ENCODE results near the gene CARD14. TPM values are rescaled to one million over a fixed set of nuclear protein-coding genes. Genes with fewer than 3 reads are reported as not detected.
"Not testable (repeated sequence)": the region's sequence is repeated elsewhere in the genome, so short reads cannot be mapped to it uniquely, and the experiment has no call there.

Gene CARD14
- total and polyA plus RNA-seq, 9 donors, result 0.10 to 2.3 (median 0.18) TPM; not detected in 3

- Histone ChIP-seq H3K4me1 (ENCODE audit: insufficient read depth) (no peaks in the 10 kb centered on the region), H3K9me3 (peaks cover 0 to 3% of the 10 kb centered on the region in 2 donors), H3K36me3 (no peaks in the 10 kb centered on the region), H3K27me3 (no peaks in the 10 kb centered on the region), H3K27ac (no peak overlapping the region), H3K4me3 (no peak overlapping the region)
- no peak for DNase-seq
- intact Hi-C loops (cut with DNase I), result no loop called here
- TF ChIP-seq POLR2A (IDR thresholded peaks at IDR 0.05) (no peak), EP300 (IDR thresholded peaks at IDR 0.05) (no peak), CTCF (IDR thresholded peaks at IDR 0.05) (no peak)
- WGBS, 3 donors, result 84 to 85% (median 85%) methylated on average over 17 of the region's 17 CpGs
These were observed 67.1 kb downstream of the CARD14 start for GRCh38 chr17:80236911-80237310.

GRCh38 chr17:80237386-80237785 is 67.6 kb downstream of the CARD14 start:
- H3K36me3 ChIP-seq, result no peaks in the 10 kb centered on the region
- DNase-seq, result no peak
- H3K4me1 ChIP-seq (ENCODE audit: insufficient read depth), result no peaks in the 10 kb centered on the region
- 92 to 97% (median 96%) methylated on average over 10 of the region's 10 CpGs for WGBS, 3 donors
- intact Hi-C loops (cut with DNase I), result no loop called here
- peaks cover 0 to 3% of the 10 kb centered on the region in 2 donors for H3K9me3 ChIP-seq
- no peaks in the 10 kb centered on the region for H3K27me3 ChIP-seq
- no peak overlapping the region for H3K4me3 ChIP-seq
- TF ChIP-seq CTCF (IDR thresholded peaks at IDR 0.05), result no peak
- no peak for TF ChIP-seq POLR2A (IDR thresholded peaks at IDR 0.05)
- no peak for TF ChIP-seq EP300 (IDR thresholded peaks at IDR 0.05)
- no peak overlapping the region for H3K27ac ChIP-seq

DNA sequence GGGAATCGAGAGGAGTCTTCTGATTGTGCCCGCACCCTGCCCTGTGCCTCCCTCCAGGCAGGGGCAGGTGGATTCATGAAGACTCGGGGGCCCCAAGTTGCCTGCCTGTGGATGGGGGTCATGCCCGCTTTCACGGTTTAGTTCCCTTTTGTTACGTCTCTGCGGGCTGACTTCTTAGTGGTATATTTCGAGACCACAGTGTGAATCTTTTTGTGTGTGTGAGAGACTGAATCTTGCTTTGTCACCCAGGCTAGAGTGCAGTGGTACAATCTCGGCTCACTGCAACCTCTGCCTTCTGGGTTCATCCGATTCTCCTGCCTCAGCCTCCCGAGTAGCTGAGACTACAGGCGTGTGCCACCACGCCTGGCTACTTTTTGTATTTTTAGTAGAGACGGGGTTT is 72.7 kb downstream of the CARD14 start:
- 84 to 92% (median 85%) methylated on average over 14 of the region's 14 CpGs for WGBS, 3 donors

DNA sequence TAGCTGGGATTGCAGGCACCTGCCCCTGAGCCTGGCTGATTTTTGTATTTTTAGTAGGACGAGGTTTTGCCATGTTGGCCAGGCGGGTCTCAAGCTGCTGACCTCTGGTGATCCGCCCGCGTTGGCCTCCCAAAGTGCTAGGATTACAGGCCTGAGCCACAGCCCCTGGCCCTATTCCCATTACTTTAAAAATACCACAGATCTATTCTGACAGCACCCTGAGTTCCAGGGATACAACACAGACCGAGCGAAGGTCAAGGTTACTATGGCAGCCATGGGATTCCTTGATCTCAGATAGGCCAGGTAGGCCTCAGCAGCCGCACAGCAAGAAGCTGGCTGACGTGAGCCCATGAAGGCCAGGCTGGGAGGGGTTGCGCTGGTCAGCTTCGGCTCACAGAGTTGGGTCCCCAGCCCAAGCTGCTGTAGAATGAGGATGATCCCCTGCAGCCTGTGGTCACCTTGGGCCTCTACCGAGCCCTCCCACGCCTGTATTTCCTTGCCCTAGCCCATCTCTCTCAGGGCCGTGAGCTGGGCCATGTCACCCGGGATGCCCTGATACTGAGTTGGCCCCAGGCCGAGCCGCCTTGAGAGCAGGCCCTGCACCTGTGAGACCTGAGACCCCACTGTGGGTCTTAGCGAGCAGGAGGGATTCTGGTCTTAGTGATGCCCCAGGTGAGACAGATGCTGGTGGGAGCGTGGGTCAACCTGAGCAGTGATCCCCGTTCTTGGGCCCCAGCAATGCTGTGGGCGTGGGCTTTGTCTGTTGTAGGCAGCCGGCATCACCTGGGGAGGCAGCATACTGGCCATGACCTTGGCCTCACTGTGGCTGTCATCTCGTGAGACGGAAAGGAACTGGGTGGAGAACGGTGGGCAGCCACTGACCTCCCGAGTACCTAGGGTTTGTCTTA is 74.0 kb downstream of the CARD14 start:
- no peaks in the 10 kb centered on the region for H3K27me3 ChIP-seq
- no peak overlapping the region for H3K27ac ChIP-seq
- no peaks in the 10 kb centered on the region for H3K9me3 ChIP-seq
- no peaks in the 10 kb centered on the region for H3K4me1 ChIP-seq (ENCODE audit: insufficient read depth)
- TF ChIP-seq POLR2A (IDR thresholded peaks at IDR 0.05) (no peak), EP300 (IDR thresholded peaks at IDR 0.05) (no peak), CTCF (IDR thresholded peaks at IDR 0.05) (no peak)
- intact Hi-C loops (cut with DNase I), result no loop called here
- peaks cover 3% of the 10 kb centered on the region for H3K36me3 ChIP-seq
- no peak overlapping the region for H3K4me3 ChIP-seq
- 86 to 89% (median 87%) methylated on average over 26 of the region's 26 CpGs for WGBS, 3 donors
- DNase-seq, result no peak

More for the DNA sequence above, 72.7 kb downstream of the CARD14 start:
- Histone ChIP-seq H3K27ac (no peak overlapping the region), H3K9me3 (no peaks in the 10 kb centered on the region), H3K4me1 (ENCODE audit: insufficient read depth) (no peaks in the 10 kb centered on the region), H3K27me3 (no peaks in the 10 kb centered on the region), H3K36me3 (peaks cover 3% of the 10 kb centered on the region), H3K4me3 (no peak overlapping the region)
- DNase-seq, result no peak
- TF ChIP-seq EP300 (IDR thresholded peaks at IDR 0.05) (no peak), CTCF (IDR thresholded peaks at IDR 0.05) (no peak), POLR2A (IDR thresholded peaks at IDR 0.05) (no peak)
- intact Hi-C loops (cut with DNase I), result no loop called here

GRCh38 chr17:80244448-80244847 is 74.6 kb downstream of the CARD14 start:
- H3K36me3 ChIP-seq, result not testable (repeated sequence)
- 88 to 94% (median 92%) methylated on average over 6 of the region's 6 CpGs for WGBS, 3 donors

More at GRCh38 chr17:80244448-80244847, 74.6 kb downstream of the CARD14 start:
- H3K27me3 ChIP-seq; H3K27ac ChIP-seq; H3K9me3 ChIP-seq; intact Hi-C loops (cut with DNase I); H3K4me3 ChIP-seq; DNase-seq; H3K4me1 ChIP-seq (ENCODE audit: insufficient read depth): not testable (repeated sequence)
